IMR-90 (cell line): ENCODE measurements around the gene KRTAP5-1. TPM values are rescaled to one million over a fixed set of nuclear protein-coding genes. Genes with fewer than 3 reads are reported as not detected.

Source experiments
- ATAC-seq: fragments of 200-7000 bp; cut with Tn5 transposase; 2 replicates; pipeline ENCODE4 v1.9.1; 2020; ENCODE audit warnings: low read depth, mild to moderate bottlenecking, moderate library complexity
- BruUV-seq: library from RNA; stranded (reverse); fragments of 400-500 nt; replicated peaks from 2 replicates; lab custom pipeline; 2021; lab: Mats Ljungman, UMichigan
- CTCF ChIA-PET: fragments of 300-600 bp; formaldehyde crosslinking; extraction: SDS; loops from one replicate; lab custom pipeline; 2021; ENCODE audit warnings: antibody characterized with exemption; lab: Yijun Ruan, JAX
- POLR2A ChIA-PET: fragments of 300-600 bp; sonication (Branson Sonifier 250); formaldehyde crosslinking; loops from one replicate; lab custom pipeline; 2022; ENCODE audit warnings: antibody characterized with exemption; ENCODE audit not compliant: unreplicated experiment; lab: Charles Lee
- DNase-seq: peaks from one replicate; pipeline ENCODE4 v3.0.0; 2013
- H2AFZ ChIP-seq: replicated peaks from 2 replicates; pipeline ENCODE3; 2013; ENCODE audit warnings: low read length, mild to moderate bottlenecking; ENCODE audit not compliant: poor library complexity
- H2AK5ac ChIP-seq: 2 replicates; pipeline ENCODE4 v1.6.1; 2013; ENCODE audit warnings: low read depth, low read length, inconsistent platforms
- H2AK9ac ChIP-seq: replicated peaks from 2 replicates; pipeline ENCODE3; 2013; ENCODE audit warnings: mild to moderate bottlenecking, low read depth, low read length, moderate library complexity; ENCODE audit not compliant: poor library complexity
- H2BK120ac ChIP-seq: 2 replicates; pipeline ENCODE4 v1.6.1; 2013; ENCODE audit warnings: low read depth, low read length, inconsistent platforms
- H2BK15ac ChIP-seq: 3 replicates; pipeline ENCODE4 v1.6.1; 2013; ENCODE audit warnings: low read depth, low read length, inconsistent platforms
- H2BK20ac ChIP-seq: 2 replicates; pipeline ENCODE4 v1.6.1; 2013; ENCODE audit warnings: low read depth, mild to moderate bottlenecking, inconsistent platforms, low read length, moderate library complexity
- H2BK5ac ChIP-seq: 2 replicates; pipeline ENCODE4 v1.6.1; 2013; ENCODE audit warnings: mild to moderate bottlenecking, low read depth, low read length, inconsistent platforms; ENCODE audit not compliant: poor library complexity, severe bottlenecking
- H3K14ac ChIP-seq: replicated peaks from 2 replicates; pipeline ENCODE4 v1.6.1; 2013; ENCODE audit warnings: low read depth, low read length, inconsistent platforms
- H3K18ac ChIP-seq: 2 replicates; pipeline ENCODE4 v1.6.1; 2013; ENCODE audit warnings: low read depth, low read length, control low read depth
- H3K23ac ChIP-seq: 2 replicates; pipeline ENCODE4 v1.6.1; 2013; ENCODE audit warnings: low read depth, low read length, inconsistent platforms
- H3K27ac ChIP-seq: 2 replicates; pipeline ENCODE4 v1.5.1; 2013; ENCODE audit warnings: mild to moderate bottlenecking, control low read depth, low read length; ENCODE audit not compliant: insufficient read depth
- H3K27me3 ChIP-seq: 2 replicates; pipeline ENCODE4 v1.6.1; 2013; ENCODE audit warnings: low read length; ENCODE audit not compliant: control insufficient read depth, insufficient read depth
- H3K36me3 ChIP-seq: 2 replicates; pipeline ENCODE4 v1.6.1; 2013; ENCODE audit warnings: low read length, mixed read lengths; ENCODE audit not compliant: control insufficient read depth, insufficient read depth
- H3K4ac ChIP-seq: 2 replicates; pipeline ENCODE4 v1.6.1; 2013; ENCODE audit warnings: low read depth, low read length, inconsistent platforms
- H3K4me1 ChIP-seq: 2 replicates; pipeline ENCODE4 v1.6.1; 2013; ENCODE audit warnings: low read length, mixed read lengths; ENCODE audit not compliant: control insufficient read depth, insufficient read depth
- H3K4me2 ChIP-seq: 2 replicates; pipeline ENCODE4 v1.6.1; 2013; ENCODE audit warnings: low read depth, mild to moderate bottlenecking, control low read depth, low read length, moderate library complexity
- H3K4me3 ChIP-seq: 2 replicates; pipeline ENCODE4 v1.5.1; 2013; ENCODE audit warnings: low read depth, mild to moderate bottlenecking, control low read depth, low read length, moderate library complexity; ENCODE audit not compliant: insufficient read depth
- H3K56ac ChIP-seq: 2 replicates; pipeline ENCODE4 v1.6.1; 2013; ENCODE audit warnings: low read length, inconsistent platforms; ENCODE audit not compliant: insufficient read depth; ENCODE audit errors: extremely low read depth
- H3K79me1 ChIP-seq, 2 experiments: 2 replicates each; pipeline ENCODE4 v1.6.1; 2013; ENCODE audit warnings: low read length in 2 of 2, inconsistent platforms in 1 of 2, low read depth in 1 of 2
- H3K9ac ChIP-seq: 2 replicates; pipeline ENCODE4 v1.6.1; 2013; ENCODE audit warnings: low read depth, low read length, control low read depth
- H3K9me1 ChIP-seq: 2 replicates; pipeline ENCODE4 v1.6.1; 2013; ENCODE audit warnings: low read length, inconsistent platforms; ENCODE audit not compliant: insufficient read depth
- H3K9me3 ChIP-seq: 2 replicates; pipeline ENCODE4 v1.6.1; 2013; ENCODE audit warnings: low read length; ENCODE audit not compliant: control insufficient read depth, insufficient read depth
- H4K20me1 ChIP-seq: 2 replicates; pipeline ENCODE4 v1.6.1; 2013; ENCODE audit warnings: low read length, inconsistent platforms; ENCODE audit not compliant: insufficient read depth
- H4K5ac ChIP-seq: 2 replicates; pipeline ENCODE4 v1.6.1; 2013; ENCODE audit warnings: mild to moderate bottlenecking, low read depth, low read length, control low read depth
- H4K8ac ChIP-seq, 2 experiments: 2 replicates each; pipeline ENCODE4 v1.6.1; 2013; ENCODE audit warnings: low read depth in 2 of 2, low read length in 2 of 2, control low read depth in 1 of 2, inconsistent platforms in 1 of 2
- H4K91ac ChIP-seq: 2 replicates; pipeline ENCODE4 v1.6.1; 2013; ENCODE audit warnings: low read depth, low read length, inconsistent platforms; ENCODE audit not compliant: insufficient read depth
- BHLHE40 ChIP-seq: fragments of 150-350 bp; IDR thresholded peaks from 2 replicates; pipeline ENCODE4 v1.6.1; 2016; ENCODE audit warnings: mild to moderate bottlenecking, low read depth, low read length
- CHD1 ChIP-seq: IDR thresholded peaks from 2 replicates; pipeline ENCODE4 v1.6.1; 2012; ENCODE audit warnings: low read depth, low read length, improper control_type of control experiment
- CTCF ChIP-seq: conservative IDR thresholded peaks from 2 replicates; pipeline ENCODE4 v1.5.1; 2012; ENCODE audit warnings: mild to moderate bottlenecking, low read depth, low read length, improper control_type of control experiment
- ELK1 ChIP-seq: fragments of 150-350 bp; IDR thresholded peaks from 2 replicates; pipeline ENCODE4 v1.6.1; 2016; ENCODE audit warnings: low read depth, mild to moderate bottlenecking, low read length, moderate library complexity, borderline replicate concordance
- FOS ChIP-seq: fragments of 150-350 bp; IDR thresholded peaks from 2 replicates; pipeline ENCODE4 v1.6.1; 2016; ENCODE audit warnings: low read depth, low read length
- MAZ ChIP-seq: IDR thresholded peaks from 2 replicates; pipeline ENCODE4 v1.6.1; 2012; ENCODE audit warnings: low read depth, mild to moderate bottlenecking, low read length, improper control_type of control experiment, moderate library complexity, borderline replicate concordance
- MXI1 ChIP-seq: IDR thresholded peaks from 2 replicates; pipeline ENCODE4 v1.6.1; 2012; ENCODE audit warnings: low read depth, mild to moderate bottlenecking, low read length, moderate library complexity, borderline replicate concordance
- POLR2A ChIP-seq: IDR thresholded peaks from 2 replicates; pipeline ENCODE4 v1.6.1; 2012; ENCODE audit warnings: mild to moderate bottlenecking, low read depth, low read length
- RAD21 ChIP-seq: IDR thresholded peaks from 2 replicates; pipeline ENCODE4 v1.6.1; 2012; ENCODE audit warnings: low read length, improper control_type of control experiment
- RFX5 ChIP-seq: IDR thresholded peaks from 2 replicates; pipeline ENCODE4 v1.8.0; 2012; ENCODE audit warnings: low read depth, mild to moderate bottlenecking, low read length, moderate library complexity
- SMC3 ChIP-seq: fragments of 150-350 bp; IDR thresholded peaks from 2 replicates; pipeline ENCODE4 v1.6.1; 2016; ENCODE audit warnings: low read depth, mild to moderate bottlenecking, antibody characterized with exemption, low read length, moderate library complexity
- USF2 ChIP-seq: fragments of 150-350 bp; IDR thresholded peaks from 2 replicates; pipeline ENCODE4 v1.6.1; 2017; ENCODE audit warnings: mild to moderate bottlenecking, antibody characterized with exemption, low read length, low read depth
- WGBS, 2 experiments: methylation state at CpG; one replicate each; pipeline versions ENCODE4 v1.1.5 to v1.1.7; 2013; ENCODE audit warnings: missing lambda C conversion rate in 2 of 2; ENCODE audit not compliant: insufficient read length in 1 of 2; ENCODE audit errors: extremely low coverage in 2 of 2; 5-methylcytosine and 5-hydroxymethylcytosine counted together
- dilution Hi-C: fragments of 300-500 bp; cut with HindIII; formaldehyde crosslinking; loops from one replicate; pipeline ENCODE4 v1.14.3; 2018; ENCODE audit warnings: low sequenced_read_pairs; ENCODE audit not compliant: unreplicated experiment
- in situ Hi-C: fragments of 300-500 bp; cut with MboI; formaldehyde crosslinking; loops from 3 replicates; pipeline ENCODE4 v1.14.3; 2019; ENCODE audit warnings: low sequenced_read_pairs, inconsistent platforms, mixed read lengths
- intact Hi-C: fragments of 100-400 bp; cut with micrococcal nuclease; formaldehyde crosslinking; loops from 2 replicates; pipeline ENCODE4 v1.10.0; 2022
- polyA plus RNA-seq, 3 experiments: library from polyadenylated mRNA; depleted of rRNA; stranded (reverse); fragments of >200 nt; gene quantifications; 2 replicates each; pipeline ENCODE4 v1.2.3, GENCODE V29; 2012; ENCODE audit warnings: low replicate concordance in 1 of 3
- total RNA-seq: library from RNA; depleted of rRNA; stranded (reverse); fragments of >200 nt; gene quantifications from 2 replicates; pipeline ENCODE4 v1.2.3, GENCODE V29; 2012

The KRTAP5-1 gene
- total and polyA plus RNA-seq, 2 of the 4 experiments (the other 2 are of a cell fraction): not detected

- POLR2A ChIA-PET: no interaction called here
Observed at GRCh38 chr11:1589996-1590395, 4.9 kb upstream of the KRTAP5-1 start.

More at GRCh38 chr11:1589996-1590395, 4.9 kb upstream of the KRTAP5-1 start:
- Histone ChIP-seq H3K14ac (no peak overlapping the region), H3K4me2 (no peak overlapping the region), H2AK9ac (no peak overlapping the region), H3K56ac (no peak overlapping the region), H3K36me3 (no peaks in the 10 kb centered on the region), H3K23ac (no peak overlapping the region), H2AFZ (no peak overlapping the region), H4K91ac (no peak overlapping the region), H2BK15ac (no peak overlapping the region), H4K8ac (no peak overlapping the region), H3K9me1 (no peaks in the 10 kb centered on the region), H2BK120ac (no peak overlapping the region), H3K27ac (no peak overlapping the region), H3K9ac (no peak overlapping the region), H3K9me3 (no peaks in the 10 kb centered on the region), H3K18ac (no peak overlapping the region), H4K5ac (no peak overlapping the region), H2BK5ac (no peak overlapping the region), H3K4me3 (no peak overlapping the region), H2AK5ac (no peak overlapping the region), H3K79me1 (no peaks in the 10 kb centered on the region), H3K4ac (no peak overlapping the region), H2BK20ac (no peak overlapping the region), H4K20me1 (no peaks in the 10 kb centered on the region), H3K4me1 (no peaks in the 10 kb centered on the region), H3K27me3 (peaks cover 34% of the 10 kb centered on the region)
- ATAC-seq (no peak), DNase-seq (no peak)
- WGBS, 2 experiments: 72% methylated on average over 4 of the region's 6 CpGs; no CpG with 5 or more reads in 1 of the 2 experiments
- CTCF ChIA-PET: interaction anchor here (1.0 kb wide), 2 partner anchors 13 to 15 kb away, joined by 3 read pairs; no protein-coding TSS in a partner anchor
- in situ Hi-C loops: no loop called here
- TF ChIP-seq ELK1 (no peak), SMC3 (no peak), FOS (no peak), POLR2A (no peak), MXI1 (no peak), BHLHE40 (no peak), RAD21 (no peak), USF2 (no peak), RFX5 (no peak), CTCF (no peak), MAZ (no peak), CHD1 (no peak)
- no TSS peak for BruUV-seq
- dilution Hi-C loops: no loop called here
- intact Hi-C loops: no loop called here
